HepG2 (cell line): ENCODE results near the gene NFATC4. TPM values are rescaled to one million over a fixed set of nuclear protein-coding genes. Genes with fewer than 3 reads are reported as not detected.
A peak's percentile ranks its signal among the peaks of the same experiment; 100 is the strongest.

Source experiments
- ATAC-seq: fragments of 200-7000 bp; cut with Tn5 transposase; 3 replicates; pipeline ENCODE4 v1.9.1; 2020; ENCODE audit warnings: mild to moderate bottlenecking, moderate library complexity
- BruUV-seq: library from RNA; stranded (reverse); fragments of 400-500 nt; replicated peaks from 2 replicates; lab custom pipeline; 2021; lab: Mats Ljungman, UMichigan
- CTCF ChIA-PET: fragments of 300-600 bp; formaldehyde crosslinking; extraction: SDS; loops from one replicate; lab custom pipeline; 2021; ENCODE audit warnings: low total read pairs, inconsistent platforms, low intra/inter-chr PET ratio; lab: Yijun Ruan, JAX
- POLR2A ChIA-PET: fragments of 350-600 bp; sonication (Branson Sonifier 250); formaldehyde crosslinking; loops from one replicate; lab custom pipeline; 2020; ENCODE audit warnings: antibody characterized with exemption, inconsistent platforms; lab: Yijun Ruan, JAX
- DNase-seq: peaks from one replicate; pipeline ENCODE4 v3.0.0-alpha.2; 2015; ENCODE audit warnings: low spot score
- FAIRE-seq: peaks from 3 replicates; lab custom pipeline; 2011; peaks lifted over from hg19 to GRCh38; lab: Jason Lieb, UNC
- H2AFZ ChIP-seq: one replicate; pipeline ENCODE4 v1.6.1; 2011; ENCODE audit warnings: low read length, inconsistent platforms
- H3K27ac ChIP-seq: fragments of 300-600 bp; 3 replicates; pipeline ENCODE4 v1.8.0; 2011; ENCODE audit warnings: mixed run types, mild to moderate bottlenecking, mixed read lengths, low read length, inconsistent platforms; ENCODE audit not compliant: insufficient read depth; ENCODE audit errors: extremely low read length
- H3K27me3 ChIP-seq, 2 experiments: fragments of 200-600 bp in 1 of 2; 2 replicates in 1 of 2; 3 replicates in 1 of 2; pipeline versions ENCODE4 v1.6.0 to v1.8.0; 2011; ENCODE audit warnings: low read length in 2 of 2, mild to moderate bottlenecking in 2 of 2, moderate library complexity in 2 of 2, inconsistent platforms in 1 of 2; ENCODE audit not compliant: insufficient read depth in 2 of 2, control insufficient read depth in 1 of 2
- H3K36me3 ChIP-seq, 2 experiments: fragments of 200-600 bp in 1 of 2; replicated peaks in 1 of 2; 2 replicates in 1 of 2; 3 replicates in 1 of 2; pipeline versions ENCODE4 v1.5.1 to v1.8.0; 2011; ENCODE audit warnings: low read length in 2 of 2, inconsistent platforms in 1 of 2; ENCODE audit not compliant: insufficient read depth in 2 of 2, control insufficient read depth in 1 of 2
- H3K4me1 ChIP-seq: 2 replicates; pipeline ENCODE4 v1.5.1; 2012; ENCODE audit warnings: low read length, inconsistent platforms; ENCODE audit not compliant: insufficient read depth
- H3K4me2 ChIP-seq: 2 replicates; pipeline ENCODE4 v1.6.0; 2011; ENCODE audit warnings: low read depth, low read length, inconsistent platforms
- H3K4me3 ChIP-seq, 3 experiments: fragments of 200-600 bp in 1 of 3; sonication (generic), shearing (Covaris generic) in 1 of 3; replicated peaks in 1 of 3; 2 replicates each; pipeline ENCODE4 v1.5.1; 2011 to 2016; ENCODE audit warnings: low read length in 3 of 3, inconsistent platforms in 2 of 3, low read depth in 2 of 3, mild to moderate bottlenecking in 2 of 3, control low read depth in 1 of 3, mixed read lengths in 1 of 3; ENCODE audit not compliant: insufficient read depth in 1 of 3
- H3K79me2 ChIP-seq: one replicate; pipeline ENCODE4 v1.6.1; 2011; ENCODE audit warnings: low read length, inconsistent platforms; ENCODE audit not compliant: insufficient read depth
- H3K9ac ChIP-seq: 2 replicates; pipeline ENCODE4 v1.6.0; 2011; ENCODE audit warnings: mild to moderate bottlenecking, low read depth, low read length, inconsistent platforms; ENCODE audit not compliant: insufficient read depth
- H3K9me3 ChIP-seq: 2 replicates; pipeline ENCODE4 v1.5.1; 2012; ENCODE audit warnings: mild to moderate bottlenecking, low read length
- H4K20me1 ChIP-seq: 2 replicates; pipeline ENCODE4 v1.6.0; 2011; ENCODE audit warnings: inconsistent platforms, mild to moderate bottlenecking, low read length, moderate library complexity; ENCODE audit not compliant: insufficient read depth
- ARNT2 ChIP-seq: sonication (generic); formaldehyde crosslinking; IDR thresholded peaks from 2 replicates; pipeline ENCODE4 v1.8.0; 2022; ENCODE audit warnings: mild to moderate bottlenecking, low read depth, missing genetic modification reagents, moderate library complexity
- CEBPG ChIP-seq: IDR thresholded peaks from 2 replicates; pipeline ENCODE4 v1.6.1; 2016
- ELF4 ChIP-seq: sonication (generic); formaldehyde crosslinking; IDR thresholded peaks from 2 replicates; pipeline ENCODE4 v1.5.0; 2020; ENCODE audit warnings: missing genetic modification reagents, mild to moderate bottlenecking, moderate library complexity, borderline replicate concordance
- EZH2 ChIP-seq: conservative IDR thresholded peaks from 2 replicates; pipeline ENCODE4 v1.6.1; 2012; ENCODE audit warnings: mild to moderate bottlenecking, low read depth, low read length, moderate library complexity
- GTF3A ChIP-seq: sonication (generic); formaldehyde crosslinking; conservative IDR thresholded peaks from 2 replicates; pipeline ENCODE4 v1.4.0; 2020; ENCODE audit warnings: mild to moderate bottlenecking, missing genetic modification reagents
- HNRNPLL ChIP-seq: fragments of 200-400 bp; formaldehyde crosslinking; IDR thresholded peaks from 2 replicates; pipeline ENCODE4 v1.6.1; 2017; ENCODE audit warnings: mild to moderate bottlenecking, low read depth, low read length; ENCODE audit not compliant: poor library complexity, severe bottlenecking
- MATR3 ChIP-seq: sonication (generic); formaldehyde crosslinking; IDR thresholded peaks from 2 replicates; pipeline ENCODE4 v1.4.0; 2020; ENCODE audit warnings: missing genetic modification reagents
- NRL ChIP-seq: sonication (generic); formaldehyde crosslinking; IDR thresholded peaks from 2 replicates; pipeline ENCODE4 v1.5.0; 2020; ENCODE audit warnings: missing genetic modification reagents, mild to moderate bottlenecking, moderate library complexity, borderline replicate concordance
- PAWR ChIP-seq: sonication (generic); formaldehyde crosslinking; IDR thresholded peaks from 2 replicates; pipeline ENCODE4 v1.4.0; 2020; ENCODE audit warnings: missing genetic modification reagents, mild to moderate bottlenecking, borderline replicate concordance
- RAD21 ChIP-seq: fragments of 450-650 bp; formaldehyde crosslinking; IDR thresholded peaks from 2 replicates; pipeline ENCODE4 v1.5.0; 2020; ENCODE audit warnings: mild to moderate bottlenecking
- ZNF121 ChIP-seq: sonication (generic); formaldehyde crosslinking; IDR thresholded peaks from 2 replicates; pipeline ENCODE4 v1.5.0; 2020; ENCODE audit warnings: mild to moderate bottlenecking, missing genetic modification reagents
- ZNF354B ChIP-seq: sonication (generic); formaldehyde crosslinking; IDR thresholded peaks from 2 replicates; pipeline ENCODE4 v1.8.0; 2022; ENCODE audit warnings: mild to moderate bottlenecking, missing genetic modification reagents
- WGBS: methylation state at CpG from one replicate; pipeline ENCODE4 v1.1.6; 2017; ENCODE audit warnings: low lambda C conversion rate; 5-methylcytosine and 5-hydroxymethylcytosine counted together
- in situ Hi-C: cut with HindIII; loops from 2 replicates; pipeline ENCODE4 v1.10.0; 2017; ENCODE audit warnings: low pct_unique_long_range_greater_than_20kb; ENCODE audit not compliant: extremely low pct_ligation_motif_present
- intact Hi-C: fragments of 100-400 bp; cut with micrococcal nuclease; formaldehyde crosslinking; loops from one replicate; pipeline ENCODE4 v1.10.0; 2022; ENCODE audit not compliant: unreplicated experiment
- polyA plus RNA-seq, 8 experiments: library from polyadenylated mRNA; depleted of rRNA in 3 of 8; stranded (reverse) in 7 of 8; unstranded in 1 of 8; fragments of >200 nt; fragmentation: Illumina TruSeq in 4 of 8; extraction: Trizol in 4 of 8; gene quantifications; 2 replicates each; pipeline versions ENCODE4 v1.2.1 to v1.2.3, GENCODE V29; 2011 to 2016; ENCODE audit warnings: low read depth in 4 of 8, missing spikeins in 1 of 8, mixed read lengths in 1 of 8; ENCODE audit not compliant: insufficient read depth in 1 of 8
- total RNA-seq, 5 experiments: library from RNA; depleted of rRNA; stranded (reverse); fragments of >200 nt; fragmentation: Illumina TruSeq; extraction: Trizol; gene quantifications; 2 replicates each; pipeline ENCODE4 v1.2.3, GENCODE V29; 2016; ENCODE audit warnings: low read depth in 1 of 5
- TF ChIP-seq, protein P1 (sequence below): sonication (generic); formaldehyde crosslinking; IDR thresholded peaks from 2 replicates; pipeline ENCODE4 v1.5.0; 2020; ENCODE audit warnings: mild to moderate bottlenecking, missing genetic modification reagents, borderline replicate concordance
- TF ChIP-seq, protein P2 (sequence below): sonication (generic); formaldehyde crosslinking; IDR thresholded peaks from 2 replicates; pipeline ENCODE4 v1.5.0; 2020; ENCODE audit warnings: missing genetic modification reagents

The NFATC4 gene
- total and polyA plus RNA-seq, 2 of the 13 experiments (the other 11 are each of a cell fraction or from before 2014, with no cell fraction given), result 0.04 to 0.15 TPM

DNA sequence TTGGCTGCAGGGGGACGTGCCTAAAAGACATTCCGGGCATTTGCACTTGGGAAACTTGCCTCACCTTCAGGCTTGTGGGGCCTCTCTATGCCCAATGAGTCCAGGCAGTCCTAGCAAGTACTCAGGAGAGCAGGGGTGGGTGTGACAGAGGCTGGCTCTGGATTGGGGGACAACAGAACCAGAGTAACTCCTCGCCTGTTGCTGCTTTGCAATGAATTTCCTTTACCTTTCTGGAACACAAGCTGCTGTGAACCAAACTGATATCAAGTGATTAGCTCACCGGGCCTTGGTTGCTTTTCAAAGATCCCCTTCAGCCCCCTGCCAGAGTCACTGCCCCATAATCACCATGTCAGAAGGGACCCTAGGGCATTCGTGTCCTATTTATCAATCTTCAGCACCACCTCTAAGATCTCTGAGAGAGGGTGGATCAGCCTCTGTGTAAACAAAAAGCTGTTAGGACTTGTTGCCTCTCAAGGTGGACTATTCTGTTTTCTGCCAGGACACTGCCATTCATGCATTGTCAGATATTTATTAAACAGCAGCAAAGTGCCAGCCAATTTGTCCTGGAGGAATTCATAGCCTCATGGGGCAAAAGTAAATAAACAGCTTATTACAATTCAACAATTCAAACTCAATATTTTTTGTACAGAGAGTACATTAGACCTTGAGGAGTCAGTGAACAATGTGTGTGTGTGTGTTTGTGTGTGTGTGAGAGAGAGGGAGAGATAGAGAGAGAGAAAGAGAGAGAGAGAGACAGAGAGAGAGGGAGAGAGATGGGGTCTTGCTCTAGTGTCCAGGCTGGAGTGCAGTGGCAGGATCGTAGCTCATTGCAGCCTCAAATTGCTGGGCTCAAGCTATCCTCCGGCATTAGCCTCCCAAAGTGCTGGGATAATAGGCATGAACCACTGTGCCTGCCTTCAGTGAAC lies 11.3 kb downstream of the NFATC4 start (continued):
- 0 out of 2 replicates have a peak, but pooled peaks have one; percentile 58 for TF ChIP-seq ZNF354B
- TF ChIP-seq ZNF121 (CRISPR knock-in tag), result peak; percentile 79; the same call in 1 of the 2 replicates
- no peak for TF ChIP-seq RAD21 (CRISPR knock-in tag)
- TF ChIP-seq ARNT2 (CRISPR knock-in tag), result no peak

DNA sequence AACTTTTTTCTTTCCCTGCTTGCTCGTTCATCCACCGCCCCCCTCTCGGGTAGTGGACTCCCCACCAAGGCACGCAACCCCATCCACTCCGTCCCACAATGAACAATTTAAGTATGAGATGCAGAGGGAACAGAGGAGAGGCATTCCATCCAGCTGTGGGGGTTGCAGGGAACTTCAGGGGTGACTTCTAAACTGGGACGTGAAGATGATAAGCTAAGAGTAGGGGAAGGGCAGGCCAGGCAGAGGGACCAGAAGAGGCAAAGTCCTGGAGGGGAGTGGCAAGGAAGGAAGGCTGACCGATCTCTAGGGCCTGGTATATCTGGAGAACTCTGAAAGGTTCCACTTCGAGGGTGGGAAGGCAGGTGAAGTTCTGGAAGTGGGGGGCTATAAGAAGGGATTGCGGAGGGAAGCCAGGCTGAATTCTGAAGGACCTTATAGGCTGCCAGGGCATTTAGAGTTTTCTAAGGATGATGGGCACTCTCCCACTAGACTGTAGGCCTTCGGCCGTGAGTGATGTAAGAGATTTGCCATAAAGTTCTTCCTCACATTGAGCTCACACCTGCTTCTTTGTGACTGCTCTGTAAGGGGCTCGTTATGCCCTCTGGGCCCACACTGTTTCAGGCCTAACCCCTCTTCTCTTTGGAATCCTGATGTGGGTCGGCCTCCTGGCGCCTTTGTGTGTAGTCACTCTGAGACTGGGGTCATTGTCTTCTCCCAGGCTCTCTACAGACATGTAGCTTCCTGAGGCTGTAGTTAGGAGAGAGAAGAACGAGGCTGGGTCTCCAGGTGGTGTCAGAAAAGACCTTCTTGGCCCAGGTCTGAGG lies 12.1 kb downstream of the NFATC4 start:
- Histone ChIP-seq H3K4me1 (peaks cover 14% of the 10 kb centered on the region), H3K27me3 (peaks cover 7 to 57% of the 10 kb centered on the region in 2 experiments; a peak in 4 of 5 replicates), H3K4me2 (no peak overlapping the region), H3K79me2 (no peaks in the 10 kb centered on the region), H4K20me1 (no peaks in the 10 kb centered on the region), H3K9me3 (no peaks in the 10 kb centered on the region), H3K4me3 (no peak overlapping the region), H3K36me3 (no peaks in the 10 kb centered on the region), H3K9ac (no peak overlapping the region), H3K27ac (no peak overlapping the region), H2AFZ (no peak overlapping the region)
- POLR2A ChIA-PET, result interaction anchor here (1.2 to 2.0 kb wide), 2 partner anchors 14 to 50 kb away, joined by 4 to 10 read pairs; partner anchors contain the start of genes CBLN3 and KHNYN
- CTCF ChIA-PET, result no interaction called here
- WGBS, result 49% methylated on average over 15 of the region's 15 CpGs
- no peak for DNase-seq
- in situ Hi-C loops, result no loop called here
- FAIRE-seq, result no peak
- intact Hi-C loops, result no loop called here
- no peak for ATAC-seq
- no TSS peak for BruUV-seq
- TF ChIP-seq CEBPG (CRISPR knock-in tag), result no peak
- no peak for TF ChIP-seq GTF3A (CRISPR knock-in tag)
- TF ChIP-seq, protein P1, sequence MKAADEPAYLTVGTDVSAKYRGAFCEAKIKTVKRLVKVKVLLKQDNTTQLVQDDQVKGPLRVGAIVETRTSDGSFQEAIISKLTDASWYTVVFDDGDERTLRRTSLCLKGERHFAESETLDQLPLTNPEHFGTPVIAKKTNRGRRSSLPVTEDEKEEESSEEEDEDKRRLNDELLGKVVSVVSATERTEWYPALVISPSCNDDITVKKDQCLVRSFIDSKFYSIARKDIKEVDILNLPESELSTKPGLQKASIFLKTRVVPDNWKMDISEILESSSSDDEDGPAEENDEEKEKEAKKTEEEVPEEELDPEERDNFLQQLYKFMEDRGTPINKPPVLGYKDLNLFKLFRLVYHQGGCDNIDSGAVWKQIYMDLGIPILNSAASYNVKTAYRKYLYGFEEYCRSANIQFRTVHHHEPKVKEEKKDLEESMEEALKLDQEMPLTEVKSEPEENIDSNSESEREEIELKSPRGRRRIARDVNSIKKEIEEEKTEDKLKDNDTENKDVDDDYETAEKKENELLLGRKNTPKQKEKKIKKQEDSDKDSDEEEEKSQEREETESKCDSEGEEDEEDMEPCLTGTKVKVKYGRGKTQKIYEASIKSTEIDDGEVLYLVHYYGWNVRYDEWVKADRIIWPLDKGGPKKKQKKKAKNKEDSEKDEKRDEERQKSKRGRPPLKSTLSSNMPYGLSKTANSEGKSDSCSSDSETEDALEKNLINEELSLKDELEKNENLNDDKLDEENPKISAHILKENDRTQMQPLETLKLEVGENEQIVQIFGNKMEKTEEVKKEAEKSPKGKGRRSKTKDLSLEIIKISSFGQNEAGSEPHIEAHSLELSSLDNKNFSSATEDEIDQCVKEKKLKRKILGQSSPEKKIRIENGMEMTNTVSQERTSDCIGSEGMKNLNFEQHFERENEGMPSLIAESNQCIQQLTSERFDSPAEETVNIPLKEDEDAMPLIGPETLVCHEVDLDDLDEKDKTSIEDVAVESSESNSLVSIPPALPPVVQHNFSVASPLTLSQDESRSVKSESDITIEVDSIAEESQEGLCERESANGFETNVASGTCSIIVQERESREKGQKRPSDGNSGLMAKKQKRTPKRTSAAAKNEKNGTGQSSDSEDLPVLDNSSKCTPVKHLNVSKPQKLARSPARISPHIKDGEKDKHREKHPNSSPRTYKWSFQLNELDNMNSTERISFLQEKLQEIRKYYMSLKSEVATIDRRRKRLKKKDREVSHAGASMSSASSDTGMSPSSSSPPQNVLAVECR (CRISPR knock-in tag), result no peak
- TF ChIP-seq MATR3 (CRISPR knock-in tag), result no peak
- TF ChIP-seq, protein P2, sequence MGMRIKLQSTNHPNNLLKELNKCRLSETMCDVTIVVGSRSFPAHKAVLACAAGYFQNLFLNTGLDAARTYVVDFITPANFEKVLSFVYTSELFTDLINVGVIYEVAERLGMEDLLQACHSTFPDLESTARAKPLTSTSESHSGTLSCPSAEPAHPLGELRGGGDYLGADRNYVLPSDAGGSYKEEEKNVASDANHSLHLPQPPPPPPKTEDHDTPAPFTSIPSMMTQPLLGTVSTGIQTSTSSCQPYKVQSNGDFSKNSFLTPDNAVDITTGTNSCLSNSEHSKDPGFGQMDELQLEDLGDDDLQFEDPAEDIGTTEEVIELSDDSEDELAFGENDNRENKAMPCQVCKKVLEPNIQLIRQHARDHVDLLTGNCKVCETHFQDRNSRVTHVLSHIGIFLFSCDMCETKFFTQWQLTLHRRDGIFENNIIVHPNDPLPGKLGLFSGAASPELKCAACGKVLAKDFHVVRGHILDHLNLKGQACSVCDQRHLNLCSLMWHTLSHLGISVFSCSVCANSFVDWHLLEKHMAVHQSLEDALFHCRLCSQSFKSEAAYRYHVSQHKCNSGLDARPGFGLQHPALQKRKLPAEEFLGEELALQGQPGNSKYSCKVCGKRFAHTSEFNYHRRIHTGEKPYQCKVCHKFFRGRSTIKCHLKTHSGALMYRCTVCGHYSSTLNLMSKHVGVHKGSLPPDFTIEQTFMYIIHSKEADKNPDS (CRISPR knock-in tag), result 0 out of 2 replicates have a peak, but pooled peaks have one; percentile 41
- no peak for TF ChIP-seq HNRNPLL
- 0 out of 2 replicates have a peak, but pooled peaks have one; percentile 71 for TF ChIP-seq PAWR
- no peak for TF ChIP-seq ELF4
- TF ChIP-seq NRL (CRISPR knock-in tag), result 0 out of 2 replicates have a peak, but pooled peaks have one; percentile 49
- 0 out of 2 replicates have a peak, but pooled peaks have one; percentile 25 for TF ChIP-seq EZH2
